H1 (cell line): Measurements from ENCODE around the gene ITGB1BP1. TPM values are rescaled to one million over a fixed set of nuclear protein-coding genes. Genes with fewer than 3 reads are reported as not detected.

Experiments
- CTCF ChIA-PET: fragments of 300-600 bp; sonication (Branson Sonifier 250); formaldehyde crosslinking; loops from one replicate; lab custom pipeline; 2021; ENCODE audit not compliant: partially characterized antibody; lab: Charles Lee
- POLR2A ChIA-PET: fragments of 300-600 bp; sonication (Branson Sonifier 250); formaldehyde crosslinking; loops from one replicate; lab custom pipeline; 2021; ENCODE audit warnings: inconsistent platforms; ENCODE audit not compliant: partially characterized antibody; lab: Charles Lee
- DNase-seq, 2 experiments: peaks; one replicate each; pipeline versions ENCODE4 v3.0.0 to v3.0.0-alpha.2; 2010 to 2022; ENCODE audit warnings: low spot score in 2 of 2, low read depth in 1 of 2, mixed read lengths in 1 of 2
- FAIRE-seq: peaks from 2 replicates; lab custom pipeline; 2011; peaks lifted over from hg19 to GRCh38; lab: Jason Lieb, UNC
- H2AFZ ChIP-seq: 2 replicates; pipeline ENCODE4 v1.8.1; 2012; ENCODE audit warnings: low read length, inconsistent platforms
- H2AK5ac ChIP-seq: 2 replicates; pipeline ENCODE4 v1.6.1; 2013; ENCODE audit warnings: low read depth, low read length
- H2BK120ac ChIP-seq: replicated peaks from 2 replicates; pipeline ENCODE3; 2013; ENCODE audit warnings: low read depth, low read length, inconsistent platforms
- H2BK12ac ChIP-seq: 2 replicates; pipeline ENCODE4 v1.6.1; 2013; ENCODE audit warnings: low read depth, low read length
- H2BK15ac ChIP-seq: 2 replicates; pipeline ENCODE4 v1.6.1; 2013; ENCODE audit warnings: low read length
- H2BK20ac ChIP-seq: 2 replicates; pipeline ENCODE4 v1.6.1; 2013; ENCODE audit warnings: low read length
- H2BK5ac ChIP-seq: 2 replicates; pipeline ENCODE4 v1.6.1; 2013; ENCODE audit warnings: low read depth, low read length
- H3K14ac ChIP-seq: 2 replicates; pipeline ENCODE4 v1.6.1; 2013; ENCODE audit warnings: inconsistent platforms; ENCODE audit not compliant: insufficient read length
- H3K18ac ChIP-seq: 2 replicates; pipeline ENCODE4 v1.6.1; 2013; ENCODE audit warnings: low read length; ENCODE audit errors: extremely low read depth
- H3K23ac ChIP-seq: 2 replicates; pipeline ENCODE4 v1.6.1; 2013; ENCODE audit warnings: inconsistent platforms; ENCODE audit not compliant: insufficient read length
- H3K23me2 ChIP-seq: 2 replicates; pipeline ENCODE4 v1.6.1; 2013; ENCODE audit warnings: low read depth, low read length
- H3K27ac ChIP-seq: 2 replicates; pipeline ENCODE4 v1.6.1; 2011; ENCODE audit warnings: low read depth, low read length, inconsistent platforms
- H3K27me3 ChIP-seq, 4 experiments: replicated peaks in 1 of 4; 1 replicate in 1 of 4; 2 replicates in 3 of 4; pipeline versions ENCODE4 v1.6.1 to v1.8.1; 2011 to 2013; ENCODE audit warnings: low read length in 3 of 4, mild to moderate bottlenecking in 3 of 4, inconsistent platforms in 2 of 4, mixed read lengths in 2 of 4, moderate library complexity in 1 of 4; ENCODE audit not compliant: control insufficient read depth in 3 of 4, insufficient read depth in 3 of 4; ENCODE audit errors: extremely low read depth in 1 of 4
- H3K36me3 ChIP-seq, 4 experiments: 2 replicates each; pipeline versions ENCODE4 v1.6.1 to v1.8.1; 2011 to 2013; ENCODE audit warnings: mild to moderate bottlenecking in 4 of 4, low read length in 3 of 4, moderate library complexity in 2 of 4, control low read depth in 1 of 4, inconsistent platforms in 1 of 4; ENCODE audit not compliant: insufficient read depth in 4 of 4, control insufficient read depth in 2 of 4
- H3K4ac ChIP-seq: replicated peaks from 2 replicates; pipeline ENCODE3; 2013; ENCODE audit warnings: low read length, low read depth, mixed read lengths, inconsistent platforms; ENCODE audit not compliant: insufficient read length
- H3K4me1 ChIP-seq, 4 experiments: replicated peaks in 1 of 4; 1 replicate in 1 of 4; 2 replicates in 3 of 4; pipeline versions ENCODE4 v1.6.1 to v1.8.1; 2011 to 2013; ENCODE audit warnings: low read length in 3 of 4, inconsistent platforms in 2 of 4, mixed read lengths in 1 of 4; ENCODE audit not compliant: insufficient read depth in 4 of 4, control insufficient read depth in 3 of 4
- H3K4me2 ChIP-seq, 2 experiments: 2 replicates each; pipeline versions ENCODE4 v1.6.1 to v1.8.1; 2011 to 2013; ENCODE audit warnings: low read depth in 2 of 2, low read length in 2 of 2, control low read depth in 1 of 2, inconsistent platforms in 1 of 2, mild to moderate bottlenecking in 1 of 2; ENCODE audit not compliant: insufficient read depth in 1 of 2
- H3K4me3 ChIP-seq, 4 experiments: fragments of 200-600, 300-600 bp in 1 of 4; sonication (generic), shearing (Covaris generic), sonication (Bioruptor Twin) in 1 of 4; 2 replicates each; pipeline versions ENCODE4 v1.5.1 to v1.8.1; 2011 to 2016; ENCODE audit warnings: low read length in 4 of 4, low read depth in 3 of 4, control low read depth in 2 of 4, inconsistent platforms in 2 of 4, mild to moderate bottlenecking in 2 of 4, mixed read lengths in 1 of 4, moderate library complexity in 1 of 4; ENCODE audit not compliant: insufficient read depth in 2 of 4; ENCODE audit errors: extremely low read depth in 1 of 4
- H3K56ac ChIP-seq: replicated peaks from 2 replicates; pipeline ENCODE3; 2013; ENCODE audit warnings: low read depth, mild to moderate bottlenecking, mixed read lengths, low read length, inconsistent platforms; ENCODE audit not compliant: insufficient read length
- H3K79me1 ChIP-seq: 2 replicates; pipeline ENCODE4 v1.6.1; 2013; ENCODE audit warnings: low read depth, low read length, control low read depth
- H3K79me2 ChIP-seq, 2 experiments: 2 replicates each; pipeline versions ENCODE4 v1.6.1 to v1.8.1; 2012 to 2013; ENCODE audit warnings: low read length in 2 of 2, mild to moderate bottlenecking in 2 of 2, inconsistent platforms in 1 of 2; ENCODE audit not compliant: insufficient read depth in 2 of 2, control insufficient read depth in 1 of 2
- H3K9ac ChIP-seq, 4 experiments: replicated peaks in 1 of 4; 1 replicate in 1 of 4; 2 replicates in 3 of 4; pipeline versions ENCODE4 v1.6.1 to v1.8.1; 2011 to 2013; ENCODE audit warnings: low read depth in 3 of 4, low read length in 3 of 4, control low read depth in 2 of 4, mild to moderate bottlenecking in 2 of 4, moderate library complexity in 2 of 4, inconsistent platforms in 1 of 4; ENCODE audit errors: extremely low read depth in 1 of 4
- H3K9me3 ChIP-seq, 2 experiments: 2 replicates each; pipeline versions ENCODE4 v1.6.1 to v1.8.1; 2012 to 2013; ENCODE audit warnings: mild to moderate bottlenecking in 2 of 2, moderate library complexity in 2 of 2, control low read depth in 1 of 2, inconsistent platforms in 1 of 2, low read depth in 1 of 2, low read length in 1 of 2, mixed read lengths in 1 of 2; ENCODE audit not compliant: insufficient read depth in 2 of 2
- H4K20me1 ChIP-seq, 2 experiments: replicated peaks in 1 of 2; 2 replicates each; pipeline versions ENCODE3 to v1.8.1; 2011 to 2013; ENCODE audit warnings: inconsistent platforms in 2 of 2, low read length in 2 of 2, mild to moderate bottlenecking in 1 of 2; ENCODE audit not compliant: insufficient read depth in 2 of 2, control insufficient read depth in 1 of 2
- H4K5ac ChIP-seq: 2 replicates; pipeline ENCODE4 v1.6.1; 2013; ENCODE audit warnings: low read length, low read depth, mixed read lengths, inconsistent platforms; ENCODE audit not compliant: insufficient read length
- H4K8ac ChIP-seq: 2 replicates; pipeline ENCODE4 v1.8.0; 2013; ENCODE audit warnings: mild to moderate bottlenecking, moderate library complexity, low read length, inconsistent platforms; ENCODE audit not compliant: insufficient read depth; ENCODE audit errors: extremely low read depth
- H4K91ac ChIP-seq: replicated peaks from 2 replicates; pipeline ENCODE3; 2013; ENCODE audit warnings: low read length, mixed read lengths, inconsistent platforms; ENCODE audit not compliant: insufficient read length
- CHD1 ChIP-seq: IDR thresholded peaks from 2 replicates; pipeline ENCODE4 v1.6.1; 2012; ENCODE audit warnings: low read depth, low read length, improper control_type of control experiment
- JUN ChIP-seq: IDR thresholded peaks from 2 replicates; pipeline ENCODE4 v1.6.1; 2011; ENCODE audit warnings: low read depth, mild to moderate bottlenecking, improper control_type of control experiment, low read length
- POLR2A ChIP-seq, 2 experiments: IDR thresholded peaks; 1 replicate in 1 of 2; 2 replicates in 1 of 2; pipeline ENCODE4 v1.6.1; 2011; ENCODE audit warnings: low read depth in 2 of 2, low read length in 2 of 2, mild to moderate bottlenecking in 2 of 2; ENCODE audit errors: control extremely low read depth in 1 of 2
- SAP30 ChIP-seq: fragments of 300-600 bp; sonication (generic); IDR thresholded peaks from 2 replicates; pipeline ENCODE4 v1.7.1; 2012; ENCODE audit warnings: low read length, moderate library complexity, mild to moderate bottlenecking, inconsistent platforms; ENCODE audit not compliant: insufficient read depth, insufficient replicate concordance
- SUZ12 ChIP-seq: fragments of 200-600 bp; sonication (generic); IDR thresholded peaks from 2 replicates; pipeline ENCODE4 v1.6.1; 2012; ENCODE audit warnings: mild to moderate bottlenecking, inconsistent platforms, low read length, moderate library complexity, mixed read lengths
- TBP ChIP-seq: IDR thresholded peaks from 2 replicates; pipeline ENCODE4 v1.6.1; 2011; ENCODE audit warnings: low read depth, low read length, improper control_type of control experiment
- TEAD4 ChIP-seq: IDR thresholded peaks from 2 replicates; pipeline ENCODE4 v1.6.1; 2012; ENCODE audit warnings: low read depth, low read length, inconsistent platforms, mixed read lengths
- WGBS, 2 experiments: shearing (Covaris generic) in 1 of 2; methylation state at CpG; one replicate each; pipeline versions ENCODE4 v1.1.6 to v1.1.7; 2013 to 2015; ENCODE audit warnings: low lambda C conversion rate in 2 of 2, mixed read lengths in 2 of 2, inconsistent platforms in 1 of 2, low coverage in 1 of 2, missing lambda C conversion rate in 1 of 2; ENCODE audit not compliant: insufficient replicate concordance in 2 of 2, insufficient coverage in 1 of 2, insufficient read length in 1 of 2; ENCODE audit errors: extremely low coverage in 1 of 2, missing lambda C conversion rate in 1 of 2; 5-methylcytosine and 5-hydroxymethylcytosine counted together
- polyA plus RNA-seq, 7 experiments: library from polyadenylated mRNA; depleted of rRNA in 3 of 7; stranded (reverse) in 5 of 7; unstranded in 2 of 7; fragments of >200 nt in 5 of 7; fragments of 200-250 nt in 2 of 7; gene quantifications; 1 replicate in 5 of 7; 2 replicates in 1 of 7; 4 replicates in 1 of 7; pipeline versions ENCODE4 v1.2.1 to v1.2.3, GENCODE V29; 2011 to 2013; ENCODE audit warnings: missing spikeins in 2 of 7, mixed read lengths in 2 of 7
- total RNA-seq: library from RNA; stranded (reverse); fragmentation: NEBNext Ultra II Directional; extraction: Animal tissue kit (Norgen Biotek cat#: 25700); gene quantifications from 2 replicates; pipeline ENCODE4 v1.2.1, GENCODE V29; 2021

Gene ITGB1BP1
- total and polyA plus RNA-seq, 2 of the 8 experiments (the other 6 are each of a cell fraction or from before 2014, with no cell fraction given), result 16.1 to 45.4 TPM

DNA sequence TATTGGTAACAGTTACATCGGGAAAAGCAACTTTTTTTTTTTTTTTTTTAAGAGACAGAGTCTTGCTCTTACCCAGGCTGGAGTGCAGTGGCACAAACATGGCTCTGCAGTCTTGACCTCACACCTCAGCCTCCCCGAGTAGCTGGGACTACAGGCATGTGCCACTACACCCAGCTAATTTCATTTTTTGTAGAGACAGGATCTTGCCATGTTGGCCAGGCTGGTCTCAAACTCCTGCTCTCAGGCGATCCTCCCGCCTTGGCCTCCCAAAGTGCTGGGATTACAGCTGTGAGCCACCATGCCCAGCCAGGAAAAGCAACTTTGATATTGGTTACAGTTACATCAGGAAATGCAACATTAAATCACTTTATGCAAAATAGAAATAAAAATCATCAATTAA is 4.6 kb downstream of the ITGB1BP1 start:
- CTCF ChIA-PET, result interaction anchor here (0.6 to 1.9 kb wide), 3 partner anchors 48 to 307 kb away, joined by 3 to 11 read pairs (median 5); no protein-coding TSS in a partner anchor
- Histone ChIP-seq H3K27me3 (peaks cover 0 to 9% (median 4%) of the 10 kb centered on the region in 4 experiments; a peak in 4 of 7 replicates), H2AK5ac (no peak overlapping the region), H3K9me3 (no peaks in the 10 kb centered on the region), H3K18ac (no peak overlapping the region), H3K27ac (no peak overlapping the region), H3K4ac (no peak overlapping the region), H4K20me1 (peaks cover 0 to 1% of the 10 kb centered on the region in 2 experiments), H3K36me3 (no peaks in the 10 kb centered on the region), H3K4me1 (peaks cover 0 to 9% (median 6%) of the 10 kb centered on the region in 4 experiments; a peak in 4 of 7 replicates), H3K4me3 (no peak overlapping the region), H4K5ac (no peak overlapping the region), H3K56ac (no peak overlapping the region), H2BK5ac (no peak overlapping the region), H3K14ac (no peak overlapping the region), H3K9ac (no peak overlapping the region), H3K79me2 (peaks cover 0 to 4% of the 10 kb centered on the region in 2 experiments; a peak in 1 of 4 replicates), H2BK12ac (no peak overlapping the region), H4K91ac (no peak overlapping the region), H4K8ac (no peak overlapping the region), H2BK20ac (no peak overlapping the region), H2AFZ (no peak overlapping the region), H2BK15ac (no peak overlapping the region), H3K23ac (no peak overlapping the region), H2BK120ac (no peak overlapping the region), H3K23me2 (peaks cover 10% of the 10 kb centered on the region), H3K4me2 (no peak overlapping the region), H3K79me1 (peaks cover 5% of the 10 kb centered on the region)
- TF ChIP-seq TBP, result no peak
- TF ChIP-seq JUN, result no peak
- no peak for TF ChIP-seq POLR2A (IDR thresholded peaks at IDR 0.05; ENCODE audit: control extremely low read depth in 1 of 2, low read depth in 2 of 2, low read length in 2 of 2)
- TF ChIP-seq SUZ12, result no peak
- TF ChIP-seq TEAD4, result no peak
- no peak for TF ChIP-seq CHD1
- no peak for TF ChIP-seq SAP30
- DNase-seq (no peak), FAIRE-seq (no peak)
- POLR2A ChIA-PET, result no interaction called here
- WGBS, 2 experiments, result 91% methylated on average over 4 of the region's 4 CpGs; no CpG with 5 or more reads in 1 of the 2 experiments
